ENCODE results near the gene AFM.

GRCh38 chr4:73533515-73534422 lies 52.2 kb downstream of the AFM start:
- TF ChIP-seq L3MBTL2 (conservative IDR thresholded peaks at IDR 0.05) (no peak), PKNOX1 (IDR thresholded peaks at IDR 0.05) (no peak), SP1 (IDR thresholded peaks at IDR 0.05) (no peak), HDGF (IDR thresholded peaks at IDR 0.05; ENCODE audit: borderline replicate concordance) (no peak), FOXM1 (IDR thresholded peaks at IDR 0.05; ENCODE audit: borderline replicate concordance) (no peak), ELF4 (IDR thresholded peaks at IDR 0.05) (no peak), BHLHE40 (IDR thresholded peaks at IDR 0.05; ENCODE audit: borderline replicate concordance) (no peak)
